Sigmoid colon (tissue), 7 donors: ENCODE data around the gene TFCP2L1. TPM values are rescaled to one million over a fixed set of nuclear protein-coding genes. Genes with fewer than 3 reads are reported as not detected.

Source experiments
- DNase-seq: peaks from one replicate; pipeline ENCODE4 v3.0.0-alpha.2; 2019
- H3K27ac ChIP-seq, 4 donors: fragments of 200-600 bp; sonication (generic); one replicate each; pipeline ENCODE4 v1.5.1; 2016 to 2019; ENCODE audit warnings: mild to moderate bottlenecking in 1 of 4
- H3K27me3 ChIP-seq, 3 donors: fragments of 200-600 bp; sonication (generic); one replicate each; pipeline ENCODE4 v1.5.1; 2019; ENCODE audit warnings: mild to moderate bottlenecking in 1 of 3
- H3K36me3 ChIP-seq, 4 donors: fragments of 200-600 bp; sonication (generic); one replicate each; pipeline ENCODE4 v1.5.1; 2016 to 2019
- H3K4me1 ChIP-seq, 4 donors: fragments of 200-600 bp; sonication (generic); one replicate each; pipeline ENCODE4 v1.5.1; 2017 to 2019
- H3K4me3 ChIP-seq, 4 donors: fragments of 200-600 bp; sonication (generic); one replicate each; pipeline ENCODE4 v1.5.1; 2017 to 2019; ENCODE audit warnings: mild to moderate bottlenecking in 2 of 4, moderate library complexity in 1 of 4
- H3K9me3 ChIP-seq, 4 donors: fragments of 200-600 bp in 3 of 4; sonication (generic) in 3 of 4; one replicate each; pipeline versions ENCODE4 v1.5.1 to v1.6.1; 2013 to 2019
- EP300 ChIP-seq, 4 donors: sonication (generic); formaldehyde crosslinking; IDR thresholded peaks; one replicate each; pipeline ENCODE4 v1.6.1; 2017; ENCODE audit warnings: antibody characterized with exemption in 4 of 4
- POLR2A ChIP-seq, 2 donors: fragments of 450-650 bp; IDR thresholded peaks; one replicate each; pipeline ENCODE4 v1.6.1; 2016; ENCODE audit warnings: antibody characterized with exemption in 2 of 2, mild to moderate bottlenecking in 2 of 2, moderate library complexity in 2 of 2
- POLR2AphosphoS5 ChIP-seq, 4 donors: sonication (generic); formaldehyde crosslinking; IDR thresholded peaks; one replicate each; pipeline ENCODE4 v1.6.1; 2017; ENCODE audit warnings: antibody characterized with exemption in 4 of 4
- WGBS, 2 donors: extraction: QIAGEN DNeasy Blood & Tissue Kit; methylation state at CpG; one replicate each; pipeline ENCODE4 v1.1.7; 2013; 5-methylcytosine and 5-hydroxymethylcytosine counted together
- intact Hi-C: fragments of 100-400 bp; cut with DNase I; formaldehyde crosslinking; loops from one replicate; pipeline ENCODE4 v1.15.1; 2023
- polyA plus RNA-seq, 3 donors: library from polyadenylated mRNA; stranded (reverse); fragments of 200-250 nt; gene quantifications; one replicate each; pipeline ENCODE4 v1.2.3, GENCODE V29; 2013
- total RNA-seq, 4 donors: library from RNA; depleted of rRNA; stranded (reverse); fragments of >200 nt; gene quantifications; one replicate each; pipeline ENCODE4 v1.1.0, GENCODE V29; 2016
- TF ChIP-seq, protein P1 (sequence below), 4 experiments: fragments of 450-650 bp in 3 of 4; fragments of 200-600 bp in 1 of 4; IDR thresholded peaks; one replicate each; pipeline ENCODE4 v1.5.1; 2016 to 2019; ENCODE audit warnings: antibody characterized with exemption in 4 of 4, mild to moderate bottlenecking in 3 of 4, moderate library complexity in 2 of 4
- donor health status: healthy with polysubstance abuse.
- donor health status: Bipolar disorder and iron deficiency.
- donor health status: healthy.

Gene TFCP2L1
- total and polyA plus RNA-seq, 7 donors = 0.14 to 35.5 (median 0.55) TPM

DNA sequence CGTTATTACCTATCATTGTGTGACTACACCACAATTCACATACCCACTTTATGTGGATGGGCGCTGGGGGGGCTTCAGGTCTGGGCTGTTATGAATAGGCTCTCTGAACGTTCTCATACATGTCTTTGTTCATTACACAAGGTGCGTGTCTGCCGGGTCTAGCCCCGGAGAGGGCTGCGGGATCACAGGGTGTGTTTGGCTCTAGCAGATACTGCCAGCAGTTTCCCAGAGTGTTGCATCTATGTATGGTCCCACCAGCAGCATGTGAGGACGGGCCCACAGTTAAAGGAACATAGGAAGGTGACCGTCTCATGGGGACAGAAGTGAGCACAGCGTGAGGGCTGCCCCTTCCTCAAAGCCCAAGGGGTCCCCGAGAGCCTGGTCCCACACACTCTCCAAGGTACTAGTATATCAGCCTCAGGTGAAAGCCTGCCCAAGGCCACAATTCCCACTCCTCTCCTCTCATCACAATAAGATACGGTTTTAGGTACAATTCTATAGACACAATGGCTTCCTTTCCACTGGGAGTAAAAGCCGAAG is 48.8 kb downstream of the TFCP2L1 start:
- H3K9me3 ChIP-seq = no peaks in the 10 kb centered on the region
- no peaks in the 10 kb centered on the region for H3K27me3 ChIP-seq
- no peak overlapping the region for H3K27ac ChIP-seq
- H3K36me3 ChIP-seq = no peaks in the 10 kb centered on the region
- no peak for TF ChIP-seq POLR2AphosphoS5 (IDR thresholded peaks at IDR 0.05)
- no peak for TF ChIP-seq EP300 (IDR thresholded peaks at IDR 0.05)
- no peak for TF ChIP-seq POLR2A (IDR thresholded peaks at IDR 0.05)
- TF ChIP-seq, protein P1, sequence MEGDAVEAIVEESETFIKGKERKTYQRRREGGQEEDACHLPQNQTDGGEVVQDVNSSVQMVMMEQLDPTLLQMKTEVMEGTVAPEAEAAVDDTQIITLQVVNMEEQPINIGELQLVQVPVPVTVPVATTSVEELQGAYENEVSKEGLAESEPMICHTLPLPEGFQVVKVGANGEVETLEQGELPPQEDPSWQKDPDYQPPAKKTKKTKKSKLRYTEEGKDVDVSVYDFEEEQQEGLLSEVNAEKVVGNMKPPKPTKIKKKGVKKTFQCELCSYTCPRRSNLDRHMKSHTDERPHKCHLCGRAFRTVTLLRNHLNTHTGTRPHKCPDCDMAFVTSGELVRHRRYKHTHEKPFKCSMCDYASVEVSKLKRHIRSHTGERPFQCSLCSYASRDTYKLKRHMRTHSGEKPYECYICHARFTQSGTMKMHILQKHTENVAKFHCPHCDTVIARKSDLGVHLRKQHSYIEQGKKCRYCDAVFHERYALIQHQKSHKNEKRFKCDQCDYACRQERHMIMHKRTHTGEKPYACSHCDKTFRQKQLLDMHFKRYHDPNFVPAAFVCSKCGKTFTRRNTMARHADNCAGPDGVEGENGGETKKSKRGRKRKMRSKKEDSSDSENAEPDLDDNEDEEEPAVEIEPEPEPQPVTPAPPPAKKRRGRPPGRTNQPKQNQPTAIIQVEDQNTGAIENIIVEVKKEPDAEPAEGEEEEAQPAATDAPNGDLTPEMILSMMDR (IDR thresholded peaks at IDR 0.05) = no peak
- intact Hi-C loops = no loop called here
- H3K4me3 ChIP-seq = no peak overlapping the region
- 92 to 93% methylated on average over 13 of the region's 13 CpGs for WGBS, 2 donors
- DNase-seq = no peak
- no peaks in the 10 kb centered on the region for H3K4me1 ChIP-seq

DNA sequence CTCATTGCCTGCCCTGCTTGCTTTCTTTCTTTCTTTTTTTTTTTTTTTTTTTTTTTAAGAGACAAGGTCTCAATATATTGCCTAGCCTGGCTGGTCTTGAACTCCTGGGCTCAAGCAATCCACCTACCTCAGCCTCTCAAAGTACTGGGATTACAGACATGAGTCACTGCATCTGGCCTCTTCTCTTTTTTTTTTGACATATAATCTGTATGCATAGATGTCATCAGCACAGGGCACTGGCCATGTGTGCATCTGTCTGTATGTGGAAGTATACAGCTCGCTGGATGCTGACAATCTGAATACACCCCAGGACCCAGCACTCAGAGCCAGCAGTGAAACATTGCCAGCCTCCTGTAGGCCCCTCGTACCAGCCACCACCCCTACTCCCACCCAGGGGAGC is 49.5 kb downstream of the TFCP2L1 start:
- Histone ChIP-seq H3K4me3 (no peak overlapping the region), H3K36me3 (no peaks in the 10 kb centered on the region), H3K9me3 (no peaks in the 10 kb centered on the region), H3K4me1 (no peaks in the 10 kb centered on the region), H3K27me3 (no peaks in the 10 kb centered on the region), H3K27ac (no peak overlapping the region)
- intact Hi-C loops = no loop called here
- no peak for DNase-seq
- TF ChIP-seq EP300 (IDR thresholded peaks at IDR 0.05) (no peak), POLR2A (IDR thresholded peaks at IDR 0.05) (no peak), POLR2AphosphoS5 (IDR thresholded peaks at IDR 0.05) (no peak)
- TF ChIP-seq, protein P1 (IDR thresholded peaks at IDR 0.05) = no peak
- 90 to 96% methylated on average over 2 of the region's 2 CpGs for WGBS, 2 donors

DNA sequence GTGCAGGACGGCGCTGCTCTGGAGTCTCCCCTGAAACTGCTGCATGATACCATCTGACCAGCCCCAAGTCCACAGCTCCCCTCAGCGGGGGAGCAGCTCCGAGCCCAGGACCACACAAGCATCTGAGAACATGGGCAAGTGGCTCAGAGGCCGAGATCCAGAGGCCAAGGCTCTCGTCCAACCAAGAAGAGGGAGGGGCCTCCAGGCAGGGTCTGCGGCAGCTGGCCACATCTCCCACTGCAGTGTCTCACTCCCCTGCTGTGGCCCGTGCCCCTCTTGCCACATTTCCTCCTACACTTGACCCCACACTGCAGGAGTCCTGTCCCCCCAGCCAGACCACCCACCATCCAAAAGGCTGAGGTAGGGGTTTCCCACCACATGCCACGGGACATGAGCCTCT is 50.2 kb downstream of the TFCP2L1 start:
- H3K9me3 ChIP-seq = no peaks in the 10 kb centered on the region
- H3K27ac ChIP-seq = no peak overlapping the region
- TF ChIP-seq, protein P1 (IDR thresholded peaks at IDR 0.05) = no peak
- no peaks in the 10 kb centered on the region for H3K36me3 ChIP-seq
- intact Hi-C loops = no loop called here
- no peaks in the 10 kb centered on the region for H3K4me1 ChIP-seq
- H3K27me3 ChIP-seq = no peaks in the 10 kb centered on the region
- H3K4me3 ChIP-seq = no peak overlapping the region
- no peak for DNase-seq
- WGBS, 2 donors = 86 to 90% methylated on average over 9 of the region's 9 CpGs

DNA sequence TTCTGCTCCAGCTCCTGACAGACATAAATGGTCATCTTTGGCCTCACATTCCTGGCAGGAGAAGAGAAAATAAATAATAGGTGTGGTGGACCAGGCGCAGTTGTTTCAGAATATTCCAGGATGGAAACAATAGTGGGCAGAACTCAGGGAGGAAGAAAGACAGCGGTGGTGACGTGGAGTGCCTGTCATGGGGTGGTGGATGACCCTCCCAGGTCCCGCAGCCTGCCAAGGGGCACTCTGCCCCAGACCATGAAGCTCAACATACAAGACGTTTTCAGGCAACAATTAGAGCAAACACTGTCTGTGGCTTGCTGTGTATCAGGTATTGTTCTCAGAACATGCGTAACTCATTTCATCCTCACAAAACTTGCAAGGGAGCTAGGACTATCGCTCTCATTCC is 50.9 kb downstream of the TFCP2L1 start:
- intact Hi-C loops = no loop called here
- 89% methylated on average over 7 of the region's 7 CpGs for WGBS, 2 donors
- H3K4me1 ChIP-seq = no peaks in the 10 kb centered on the region
- no peak for DNase-seq
- no peak overlapping the region for H3K27ac ChIP-seq
- H3K4me3 ChIP-seq = no peak overlapping the region
- TF ChIP-seq POLR2A (IDR thresholded peaks at IDR 0.05) (no peak), EP300 (IDR thresholded peaks at IDR 0.05) (no peak), POLR2AphosphoS5 (IDR thresholded peaks at IDR 0.05) (no peak)
- TF ChIP-seq, protein P1 (IDR thresholded peaks at IDR 0.05) = no peak
- H3K36me3 ChIP-seq = no peaks in the 10 kb centered on the region
- no peaks in the 10 kb centered on the region for H3K9me3 ChIP-seq
- no peaks in the 10 kb centered on the region for H3K27me3 ChIP-seq

DNA sequence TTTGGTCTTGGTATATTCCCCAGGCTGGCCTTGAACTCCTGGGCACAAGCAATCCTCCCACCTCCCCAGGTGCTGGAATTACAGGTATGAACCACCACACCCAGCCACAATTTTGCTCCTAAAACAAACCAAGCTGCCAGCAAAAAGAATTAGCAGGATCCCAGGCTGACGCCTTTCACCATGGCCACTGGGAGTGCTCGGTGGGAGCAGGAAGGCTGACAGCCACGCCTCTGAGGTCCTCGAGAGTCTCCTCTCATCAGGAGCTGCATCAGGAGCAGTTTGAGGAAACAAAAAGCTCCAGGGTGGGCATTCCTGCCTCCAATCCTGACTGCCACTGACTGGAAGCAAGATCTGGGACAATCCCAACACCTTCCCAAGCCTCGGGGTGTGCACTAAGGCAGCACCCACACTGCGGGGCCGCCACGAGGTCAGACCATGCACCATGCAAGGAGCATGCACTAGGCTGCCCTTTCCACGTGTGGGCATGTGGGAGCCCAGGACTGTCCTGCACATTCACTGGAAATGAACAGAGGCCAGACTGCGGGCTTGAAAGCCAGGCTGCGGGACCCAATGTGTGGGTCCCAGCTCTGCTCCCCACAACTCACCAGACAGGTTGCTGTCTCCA is 51.4 kb downstream of the TFCP2L1 start:
- intact Hi-C loops = no loop called here
- H3K4me1 ChIP-seq = no peaks in the 10 kb centered on the region
- TF ChIP-seq, protein P1 (IDR thresholded peaks at IDR 0.05) = no peak
- no peak for TF ChIP-seq POLR2AphosphoS5 (IDR thresholded peaks at IDR 0.05)
- no peak for TF ChIP-seq EP300 (IDR thresholded peaks at IDR 0.05)
- no peak for TF ChIP-seq POLR2A (IDR thresholded peaks at IDR 0.05)
- H3K4me3 ChIP-seq = no peak overlapping the region
- no peak overlapping the region for H3K27ac ChIP-seq
- WGBS, 2 donors = 59 to 77% methylated on average over 11 of the region's 11 CpGs
- H3K9me3 ChIP-seq = no peaks in the 10 kb centered on the region
- no peaks in the 10 kb centered on the region for H3K27me3 ChIP-seq
- DNase-seq = no peak
- no peaks in the 10 kb centered on the region for H3K36me3 ChIP-seq
